Panc1 (cell line): Measurements from ENCODE around the gene HYDIN. TPM values are rescaled to one million over a fixed set of nuclear protein-coding genes. Genes with fewer than 3 reads are reported as not detected.

Experiments
- ATAC-seq: fragments of 200-7000 bp; cut with Tn5 transposase; 2 replicates; pipeline ENCODE4 v1.9.1; 2020; ENCODE audit warnings: mild to moderate bottlenecking, moderate library complexity
- BruUV-seq: library from RNA; stranded (reverse); fragments of 400-500 nt; replicated peaks from 2 replicates; lab custom pipeline; 2021; lab: Mats Ljungman, UMichigan
- CTCF ChIA-PET: fragments of 300-600 bp; sonication (Branson Sonifier 250); formaldehyde crosslinking; loops from one replicate; lab custom pipeline; 2022; ENCODE audit warnings: antibody characterized with exemption; lab: Charles Lee
- POLR2A ChIA-PET: fragments of 300-600 bp; sonication (Branson Sonifier 250); formaldehyde crosslinking; loops from one replicate; lab custom pipeline; 2022; ENCODE audit warnings: antibody characterized with exemption; lab: Charles Lee
- DNase-seq: peaks from one replicate; pipeline ENCODE4 v3.0.0-alpha.2; 2010; ENCODE audit warnings: low read depth, low spot score
- H3K27ac ChIP-seq: 2 replicates; pipeline ENCODE4 v1.5.1; 2011; ENCODE audit warnings: mild to moderate bottlenecking, low read length, inconsistent platforms
- H3K27me3 ChIP-seq: fragments of 200-500 bp; sonication (Bioruptor generic); 2 replicates; pipeline ENCODE4 v1.6.0; 2014; ENCODE audit warnings: low read length, inconsistent platforms; ENCODE audit not compliant: control insufficient read depth, insufficient read depth
- H3K36me3 ChIP-seq: fragments of 200-500 bp; sonication (Bioruptor generic); 2 replicates; pipeline ENCODE4 v1.5.1; 2014; ENCODE audit warnings: inconsistent platforms, mild to moderate bottlenecking, low read length, moderate library complexity; ENCODE audit not compliant: control insufficient read depth, insufficient read depth
- H3K4me1 ChIP-seq: 2 replicates; pipeline ENCODE4 v1.5.1; 2011; ENCODE audit warnings: inconsistent platforms, mild to moderate bottlenecking, low read length, moderate library complexity; ENCODE audit not compliant: control insufficient read depth, insufficient read depth
- H3K4me3 ChIP-seq, 2 experiments: 2 replicates each; pipeline ENCODE4 v1.5.1; 2011 to 2012; ENCODE audit warnings: low read depth in 2 of 2, low read length in 2 of 2, mild to moderate bottlenecking in 2 of 2, inconsistent platforms in 1 of 2, moderate library complexity in 1 of 2
- H3K9me3 ChIP-seq: fragments of 200-500 bp; sonication (Bioruptor generic); 2 replicates; pipeline ENCODE4 v1.5.1; 2014; ENCODE audit warnings: low read depth, mild to moderate bottlenecking, inconsistent platforms, low read length, moderate library complexity; ENCODE audit not compliant: control insufficient read depth, insufficient read depth
- CTCF ChIP-seq: fragments of 450-650 bp; IDR thresholded peaks from 2 replicates; pipeline ENCODE4 v1.5.1; 2017; ENCODE audit warnings: mild to moderate bottlenecking
- POLR2AphosphoS5 ChIP-seq: IDR thresholded peaks from 2 replicates; pipeline ENCODE4 v1.6.1; 2012; ENCODE audit warnings: mild to moderate bottlenecking, low read depth, low read length, moderate library complexity
- REST ChIP-seq, 2 experiments: IDR thresholded peaks; 2 replicates each; pipeline ENCODE4 v1.6.1; 2011 to 2012; ENCODE audit warnings: low read depth in 2 of 2, control low read depth in 1 of 2, low read length in 1 of 2, mild to moderate bottlenecking in 1 of 2, moderate library complexity in 1 of 2; ENCODE audit not compliant: insufficient read depth in 1 of 2
- SIN3A ChIP-seq: IDR thresholded peaks from 2 replicates; pipeline ENCODE4 v1.6.1; 2012; ENCODE audit warnings: low read depth, mild to moderate bottlenecking, low read length, moderate library complexity, borderline replicate concordance; ENCODE audit not compliant: insufficient read depth
- TCF7L2 ChIP-seq: IDR thresholded peaks from 2 replicates; pipeline ENCODE4 v1.6.1; 2011; ENCODE audit warnings: mild to moderate bottlenecking, low read depth, low read length, inconsistent platforms
- in situ Hi-C: cut with HindIII; loops from 2 replicates; pipeline ENCODE4 v1.10.0; 2016; ENCODE audit warnings: low sequenced_read_pairs, low pct_unique_long_range_greater_than_20kb
- intact Hi-C: fragments of 100-400 bp; cut with micrococcal nuclease; formaldehyde crosslinking; loops from one replicate; pipeline ENCODE4 v1.10.0; 2022; ENCODE audit not compliant: unreplicated experiment
- total RNA-seq: library from RNA; stranded (reverse); gene quantifications from one replicate; pipeline ENCODE4 v1.2.1, GENCODE V29; 2021; ENCODE audit not compliant: unreplicated experiment

The HYDIN gene
- total RNA-seq, 1 experiment from 2014 or later, result 0.80 TPM

GRCh38 chr16:70805380-70805779 is 425.1 kb downstream of the HYDIN start:
- intact Hi-C loops (no loop called here), in situ Hi-C loops (no loop called here)
- no peaks in the 10 kb centered on the region; the same call in 1 of the 2 replicates for H3K9me3 ChIP-seq
- DNase-seq (no peak), ATAC-seq (no peak)
- H3K4me3 ChIP-seq, result no peak overlapping the region
- H3K36me3 ChIP-seq, result no peaks in the 10 kb centered on the region; the same call in 1 of the 2 replicates
- BruUV-seq, result no TSS peak
- H3K27ac ChIP-seq, result no peak overlapping the region
- CTCF ChIA-PET, result no interaction called here
- TF ChIP-seq POLR2AphosphoS5, result no peak
- TF ChIP-seq REST (IDR thresholded peaks at IDR 0.05; ENCODE audit: insufficient read depth in 1 of 2, low read depth in 2 of 2, low read length in 1 of 2), result no peak
- TF ChIP-seq SIN3A, result no peak
- no peak for TF ChIP-seq TCF7L2
- TF ChIP-seq CTCF, result no peak
- POLR2A ChIA-PET, result no interaction called here
- no peaks in the 10 kb centered on the region; the same call in 1 of the 2 replicates for H3K27me3 ChIP-seq
- no peaks in the 10 kb centered on the region for H3K4me1 ChIP-seq

DNA sequence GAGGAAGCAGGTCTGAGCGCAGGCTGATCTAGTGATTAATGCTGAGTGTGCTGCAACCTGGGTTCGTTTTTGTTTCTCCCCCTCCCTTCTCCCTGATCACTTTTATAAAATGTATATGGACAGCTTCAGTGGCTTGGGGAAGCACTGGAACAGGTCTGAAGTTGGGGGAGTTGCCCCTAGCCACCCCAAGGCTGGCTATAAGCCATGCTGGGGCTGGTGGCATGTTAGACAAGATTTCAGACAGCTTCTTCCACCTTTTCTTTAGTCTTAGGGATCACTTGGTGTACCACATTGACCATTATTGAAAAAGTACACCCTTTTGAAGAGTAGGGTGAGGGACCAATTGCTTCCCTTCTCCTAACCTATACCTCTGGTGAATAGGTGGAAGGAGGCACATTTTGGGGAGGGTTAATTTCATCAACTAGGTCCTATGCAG is 425.8 kb downstream of the HYDIN start:
- no peak overlapping the region for H3K4me3 ChIP-seq
- ATAC-seq (no peak), DNase-seq (no peak)
- TF ChIP-seq TCF7L2 (no peak), SIN3A (no peak), POLR2AphosphoS5 (no peak), CTCF (no peak), REST (IDR thresholded peaks at IDR 0.05; ENCODE audit: insufficient read depth in 1 of 2, low read depth in 2 of 2, low read length in 1 of 2) (no peak)
- H3K27ac ChIP-seq, result no peak overlapping the region
- in situ Hi-C loops, result no loop called here
- H3K4me1 ChIP-seq, result peaks cover 2% of the 10 kb centered on the region
- intact Hi-C loops, result no loop called here
- H3K27me3 ChIP-seq, result no peaks in the 10 kb centered on the region; the same call in 1 of the 2 replicates
- POLR2A ChIA-PET, result no interaction called here
- CTCF ChIA-PET, result no interaction called here
- BruUV-seq, result no TSS peak
- H3K9me3 ChIP-seq, result no peaks in the 10 kb centered on the region; the same call in 1 of the 2 replicates
- no peaks in the 10 kb centered on the region; the same call in 1 of the 2 replicates for H3K36me3 ChIP-seq
